Measurements from ENCODE around the gene MCM6.
"Not testable (repeated sequence)": the region's sequence is repeated elsewhere in the genome, so short reads cannot be mapped to it uniquely, and the experiment has no call there.

MCM6 gene

DNA sequence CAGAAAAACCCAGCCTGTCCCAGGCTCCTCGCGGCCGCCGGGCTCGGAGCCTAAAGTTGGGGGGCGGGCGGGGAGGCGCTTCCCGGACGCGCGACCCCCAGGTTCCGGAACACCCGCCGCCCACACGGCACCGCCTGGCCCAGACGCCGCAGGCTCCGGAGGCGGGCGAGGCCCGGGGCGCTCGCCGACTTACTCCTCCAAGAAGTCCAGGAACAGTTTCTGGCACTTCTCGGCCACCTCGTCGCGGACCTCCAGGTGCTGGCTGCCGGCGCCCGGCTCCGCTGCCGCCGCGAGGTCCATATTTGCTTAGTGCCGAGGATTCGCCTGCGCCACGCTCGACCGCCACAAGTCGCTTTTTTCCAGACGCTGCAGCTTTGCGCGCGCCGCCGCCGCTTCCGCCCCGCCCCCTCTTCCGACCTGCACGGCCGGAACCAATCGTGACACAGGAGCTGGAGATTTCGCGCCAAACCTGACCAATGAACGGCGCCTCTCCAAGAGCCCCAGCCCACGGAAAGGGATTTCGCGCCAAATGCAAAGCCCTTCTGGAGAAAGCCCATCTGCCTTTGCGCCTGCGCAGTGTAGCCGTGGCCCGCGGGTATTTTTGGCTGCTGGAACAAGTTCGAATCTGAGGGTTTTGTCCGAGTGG lies at the start of gene MCM6:
TSS of gene MCM6 (minus strand) at position 378 of the 646 bp plus-strand sequence. CDS start at position 300, 78 bp downstream.
- peak; percentile 95 for DNase-seq (ENCODE audit: low spot score)
- FAIRE-seq: peak; percentile 89

DNA sequence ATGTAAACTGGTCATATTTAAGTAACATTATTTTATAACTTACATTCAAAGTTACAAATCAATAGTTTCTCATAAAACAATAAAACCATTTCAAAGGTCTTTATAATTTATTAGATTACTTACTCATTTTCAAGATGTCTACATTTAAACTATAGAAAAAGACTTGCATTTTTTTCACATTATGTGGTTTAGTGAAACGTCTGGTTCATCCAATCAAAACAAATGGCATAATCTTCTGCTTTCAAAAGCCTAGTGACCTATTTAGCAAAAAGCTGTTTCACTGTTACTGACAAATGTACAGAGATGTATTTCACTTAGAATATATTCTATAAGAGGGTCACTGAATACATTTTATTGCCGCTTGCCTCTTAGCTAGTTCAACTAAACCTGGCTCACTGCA lies 49.3 kb upstream of the MCM6 start:
- peak; percentile 45 for FAIRE-seq
- DNase-seq (ENCODE audit: low spot score): no peak

DNA sequence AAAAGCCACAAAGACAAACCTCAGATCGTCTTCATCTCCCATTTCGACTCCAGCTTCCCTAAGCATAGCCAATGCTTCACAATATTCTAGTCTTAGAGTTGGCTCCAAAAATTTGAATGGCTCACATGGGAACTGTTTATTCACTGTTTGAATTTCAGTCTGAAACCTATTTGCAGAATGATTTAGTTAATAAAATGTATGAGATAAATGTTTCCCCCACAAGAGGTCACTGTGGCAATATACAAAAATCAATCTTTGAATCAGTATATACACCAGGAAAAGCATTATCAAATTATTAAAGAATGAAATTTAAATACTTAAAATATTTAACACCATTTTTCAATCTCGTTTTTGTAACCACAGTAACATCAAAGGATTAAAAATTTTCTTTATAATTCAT lies 40.0 kb upstream of the MCM6 start:
- DNase-seq (ENCODE audit: low spot score) (peak; percentile 10), FAIRE-seq (peak; percentile 85)

DNA sequence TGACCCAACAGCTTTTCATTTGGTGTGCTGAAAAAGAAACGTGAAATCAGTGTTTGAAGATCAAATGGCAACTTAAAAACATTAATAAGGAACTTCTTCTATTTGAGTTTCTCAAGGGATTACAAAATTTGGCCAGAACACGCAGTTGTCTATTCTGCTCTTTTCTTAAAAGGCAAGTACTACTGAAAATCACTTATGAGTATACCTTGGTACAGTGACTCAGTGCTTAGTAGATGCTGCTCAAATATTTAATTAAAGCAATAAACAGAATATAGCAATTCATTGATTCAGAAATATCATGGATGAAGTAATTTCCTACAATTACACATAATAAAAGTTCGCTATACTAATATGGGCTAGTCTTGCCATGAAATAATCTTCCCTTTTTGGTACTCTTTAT lies 38.2 kb upstream of the MCM6 start:
- no peak for FAIRE-seq
- DNase-seq (ENCODE audit: low spot score): no peak

DNA sequence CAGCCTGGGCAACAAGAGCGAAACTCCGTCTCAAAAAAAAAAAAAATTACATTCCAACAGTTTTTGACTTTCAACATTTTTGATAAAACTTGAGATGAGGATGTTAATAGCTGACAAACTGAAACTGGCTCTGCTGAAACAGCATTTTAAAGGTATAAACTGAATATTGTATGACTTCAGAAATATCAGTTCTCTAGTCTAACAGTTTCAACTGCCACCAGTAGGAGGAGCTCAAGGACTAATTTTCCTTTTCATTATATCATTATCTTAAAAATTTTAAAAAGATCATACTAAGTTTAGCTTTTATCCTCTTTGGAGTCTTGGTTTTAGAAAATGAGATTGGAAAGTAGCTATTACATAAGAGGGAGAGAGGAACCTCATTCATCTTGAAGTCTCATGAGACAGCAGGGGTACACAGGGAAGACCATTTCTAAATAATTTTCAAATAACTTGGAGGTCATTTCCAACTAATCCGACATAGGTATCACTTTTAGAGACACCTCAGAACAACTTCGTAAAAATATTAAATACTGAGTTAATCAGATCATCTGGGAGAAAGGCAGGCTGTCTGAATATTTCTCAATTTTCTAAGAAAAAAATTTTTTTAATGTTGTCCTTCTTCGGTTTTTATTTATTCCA lies 37.6 kb upstream of the MCM6 start:
- FAIRE-seq: peak; percentile 82
- DNase-seq (ENCODE audit: low spot score): peak; percentile 36

DNA sequence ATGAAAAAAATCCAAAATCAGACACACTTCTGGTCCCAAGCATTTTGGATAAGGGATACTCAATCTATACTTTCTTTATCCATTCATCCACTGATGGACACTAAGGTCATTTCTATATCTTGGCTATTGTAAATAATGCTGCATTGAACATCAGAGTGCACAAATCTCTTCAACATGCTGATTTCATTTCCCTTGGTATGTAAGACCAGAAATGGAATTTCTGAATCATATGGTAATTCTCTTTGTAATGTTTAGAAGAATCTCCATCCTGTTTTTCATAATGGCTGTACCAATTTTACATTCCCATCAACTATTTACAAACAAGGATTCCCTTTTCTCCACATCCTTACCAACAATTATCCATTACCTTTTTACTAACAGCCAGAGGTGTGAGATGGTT lies 33.7 kb upstream of the MCM6 start:
- DNase-seq (ENCODE audit: low spot score) (no peak), FAIRE-seq (no peak)

DNA sequence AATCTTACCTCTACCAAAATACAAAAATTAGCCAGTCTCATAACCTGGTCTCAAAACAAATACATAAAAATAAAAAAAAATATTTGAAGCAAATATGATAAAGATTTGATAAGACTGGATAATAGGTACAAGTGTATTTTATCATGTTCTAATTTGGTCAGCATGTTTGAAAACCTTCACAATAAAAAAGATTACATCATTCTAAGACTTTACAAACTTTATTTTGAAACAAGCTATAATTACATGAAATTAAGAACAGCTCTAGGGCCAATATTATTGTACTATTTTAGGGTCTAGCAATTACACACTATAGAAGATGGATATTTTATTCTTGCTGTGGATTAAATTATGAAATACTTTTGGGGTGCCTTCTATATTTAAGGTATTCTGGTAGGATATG lies 29.4 kb upstream of the MCM6 start:
- DNase-seq (ENCODE audit: low spot score) (no peak), FAIRE-seq (no peak)

DNA sequence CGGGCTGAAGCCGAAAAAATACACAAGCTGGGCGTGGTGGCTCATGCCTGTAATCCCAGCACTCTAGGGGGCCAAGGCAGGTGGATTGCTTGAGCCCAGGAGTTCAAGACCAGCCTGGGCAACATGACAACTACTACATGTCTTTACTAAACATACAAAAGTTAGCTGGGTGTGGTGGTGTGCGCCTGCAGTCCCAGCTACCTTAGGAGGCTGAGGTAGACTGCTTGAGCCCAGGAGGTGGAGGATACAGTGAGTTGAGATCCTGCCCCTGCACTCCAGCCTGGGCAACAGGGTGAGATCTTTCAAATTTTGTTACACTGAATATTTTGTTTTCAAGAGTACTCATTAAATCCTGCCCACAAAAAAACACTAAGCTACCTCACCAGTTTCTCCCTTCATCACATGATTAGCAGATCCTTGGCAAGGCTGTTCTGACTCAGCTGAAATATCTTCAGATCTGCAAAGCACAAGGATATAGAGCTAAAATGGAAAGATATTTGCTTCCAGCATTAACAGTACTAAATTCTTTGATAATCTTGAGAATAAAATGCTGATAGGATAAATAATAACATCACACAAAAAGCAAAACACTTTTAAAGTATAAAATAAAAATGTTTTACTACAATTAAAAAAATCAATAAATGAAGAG lies 28.2 kb upstream of the MCM6 start:
- peak; percentile 51 for FAIRE-seq
- DNase-seq (ENCODE audit: low spot score): no peak

DNA sequence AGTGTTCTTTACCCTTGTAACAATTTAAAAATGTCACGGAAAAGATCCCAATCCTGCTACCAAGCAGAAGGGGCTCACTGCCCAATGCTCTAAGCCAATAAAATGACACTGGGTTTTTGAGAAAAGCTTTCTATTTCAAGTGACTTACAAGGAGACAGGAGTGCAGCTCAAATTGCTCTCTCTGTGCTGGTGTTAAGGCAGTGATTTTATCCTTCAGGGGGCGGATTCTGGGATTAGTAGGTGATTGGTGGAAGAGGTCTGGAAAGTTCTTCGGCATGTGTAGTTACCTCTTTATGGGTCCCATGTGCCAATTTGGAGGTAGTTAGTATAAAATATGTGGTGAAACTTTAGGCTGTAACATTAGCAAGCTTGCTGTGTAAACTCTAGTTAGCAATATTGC lies 27.4 kb upstream of the MCM6 start:
- no peak for FAIRE-seq
- DNase-seq (ENCODE audit: low spot score): no peak

DNA sequence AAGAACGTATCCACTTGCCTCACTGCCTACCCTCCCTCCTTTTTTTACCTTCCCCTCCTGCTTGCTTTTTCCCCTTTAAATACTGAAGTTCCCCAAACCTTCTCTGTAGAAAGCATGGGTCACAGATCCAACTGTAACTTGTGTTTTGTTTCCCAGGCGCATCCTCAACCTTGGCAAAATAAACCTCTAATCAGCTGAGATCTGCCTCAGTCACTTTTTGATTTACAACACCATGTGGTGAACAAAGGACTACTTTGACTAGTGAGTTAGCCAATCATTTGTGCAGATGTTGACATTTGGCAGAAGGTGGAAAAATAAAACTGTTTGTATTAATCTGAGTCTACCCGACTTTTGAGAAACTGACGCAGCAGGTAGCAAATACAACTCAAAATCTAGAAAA lies 23.3 kb upstream of the MCM6 start:
- DNase-seq (ENCODE audit: low spot score) (no peak), FAIRE-seq (no peak)

DNA sequence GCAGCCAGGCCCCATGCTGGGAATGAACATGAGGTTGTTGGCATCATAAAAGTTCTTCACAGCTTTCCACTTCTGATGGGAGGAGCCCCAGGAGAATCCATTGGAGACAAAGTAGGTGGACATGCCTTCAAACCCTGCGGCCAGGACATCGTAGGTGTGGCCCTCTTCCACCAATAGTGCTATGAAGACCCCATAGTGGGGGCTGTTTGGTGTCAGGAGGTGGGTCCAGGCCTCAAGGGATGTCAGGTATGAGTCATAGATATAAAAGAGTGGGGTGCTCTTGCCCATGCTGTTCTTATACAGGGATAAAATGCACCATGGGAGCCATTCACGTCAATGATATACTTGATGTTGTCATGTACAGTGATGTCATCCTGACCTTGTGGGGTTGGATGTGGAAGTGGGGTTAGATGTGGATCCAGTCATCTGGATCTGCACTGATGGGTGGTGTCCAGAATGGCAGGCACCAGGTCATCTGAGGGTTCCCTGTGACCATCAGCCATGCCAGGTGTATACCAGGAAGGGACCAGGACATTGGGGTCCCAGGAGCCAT lies 22.1 kb upstream of the MCM6 start:
- FAIRE-seq (no peak), DNase-seq (ENCODE audit: low spot score) (no peak)

DNA sequence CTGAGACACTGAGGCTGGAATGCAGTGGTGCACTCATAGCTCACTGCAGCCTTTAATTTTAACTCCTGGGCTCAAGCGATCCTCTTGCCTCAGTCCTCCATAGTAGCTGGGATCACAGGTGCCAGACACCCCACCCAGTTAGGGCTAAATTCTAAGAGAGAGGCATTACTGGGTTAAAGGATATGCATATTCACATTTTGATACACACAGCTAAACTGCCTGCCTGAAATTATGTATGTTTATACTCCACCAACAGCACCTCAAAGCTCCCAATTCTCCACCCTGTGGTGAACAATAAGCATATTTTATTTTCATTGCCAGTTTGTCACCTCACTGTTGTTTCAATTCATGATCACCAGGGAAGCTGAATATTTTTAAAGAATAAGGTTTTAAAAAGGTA lies 18.7 kb upstream of the MCM6 start:
- no peak for DNase-seq (ENCODE audit: low spot score)
- no peak for FAIRE-seq

DNA sequence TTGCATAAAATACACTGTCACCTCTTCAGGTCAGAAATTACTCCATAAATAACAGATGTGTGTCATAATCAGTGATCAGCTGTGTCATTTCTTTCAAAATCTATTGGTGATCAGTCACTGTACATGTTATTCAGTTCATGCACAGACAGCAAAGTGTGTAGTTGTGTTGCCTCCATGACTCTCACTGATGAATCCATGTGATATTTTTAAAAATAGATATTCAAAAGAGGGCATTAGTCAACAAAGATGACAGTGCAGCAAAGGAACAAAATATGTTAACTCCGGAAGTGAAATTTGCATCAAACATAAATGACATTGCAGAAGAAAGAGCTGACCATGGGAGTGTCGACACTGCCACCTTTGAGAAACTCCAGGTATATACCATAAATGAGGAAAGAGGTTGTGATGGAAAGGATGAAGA lies 17.1 kb upstream of the MCM6 start:
- FAIRE-seq (no peak), DNase-seq (ENCODE audit: low spot score) (no peak)

DNA sequence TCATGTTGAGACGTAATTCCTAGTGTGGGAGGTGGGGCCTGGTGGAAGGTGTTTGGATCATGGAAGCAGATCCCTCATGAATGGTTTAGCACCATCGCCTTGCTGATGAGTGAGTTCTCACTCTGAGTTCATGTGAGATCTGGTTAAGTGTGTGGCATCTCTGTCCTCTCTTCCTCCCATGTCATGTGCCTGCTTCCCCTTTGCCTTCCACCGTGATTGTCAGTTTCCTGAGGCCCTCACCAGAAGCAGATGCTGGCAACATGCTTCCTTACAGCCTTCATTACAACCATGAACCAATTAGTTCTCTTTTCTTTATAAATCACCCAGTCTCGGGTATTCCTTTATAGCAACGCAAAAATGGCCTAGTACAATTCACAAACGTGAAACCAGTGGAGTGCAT lies 14.6 kb upstream of the MCM6 start:
- DNase-seq (ENCODE audit: low spot score) (no peak), FAIRE-seq (no peak)

DNA sequence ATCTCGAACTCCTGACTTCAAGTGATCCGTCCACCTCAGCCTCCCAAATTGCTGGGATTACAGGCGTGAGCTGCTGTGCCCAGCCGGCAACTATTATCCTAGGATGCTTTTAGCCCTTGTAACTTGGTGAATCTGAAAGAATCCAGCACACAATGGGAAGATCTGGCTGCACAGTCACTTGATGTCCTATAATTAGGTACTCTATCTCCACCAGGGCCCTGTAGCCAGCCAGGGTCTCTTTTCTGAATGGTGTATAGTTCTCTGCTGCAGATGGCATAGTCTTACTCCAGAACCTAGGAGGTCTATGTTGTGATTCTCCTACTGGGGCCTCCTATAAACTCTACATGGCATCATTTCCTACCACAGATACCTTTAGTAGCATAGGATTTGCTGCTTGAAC lies 13.9 kb upstream of the MCM6 start:
- FAIRE-seq (no peak), DNase-seq (ENCODE audit: low spot score) (no peak)

DNA sequence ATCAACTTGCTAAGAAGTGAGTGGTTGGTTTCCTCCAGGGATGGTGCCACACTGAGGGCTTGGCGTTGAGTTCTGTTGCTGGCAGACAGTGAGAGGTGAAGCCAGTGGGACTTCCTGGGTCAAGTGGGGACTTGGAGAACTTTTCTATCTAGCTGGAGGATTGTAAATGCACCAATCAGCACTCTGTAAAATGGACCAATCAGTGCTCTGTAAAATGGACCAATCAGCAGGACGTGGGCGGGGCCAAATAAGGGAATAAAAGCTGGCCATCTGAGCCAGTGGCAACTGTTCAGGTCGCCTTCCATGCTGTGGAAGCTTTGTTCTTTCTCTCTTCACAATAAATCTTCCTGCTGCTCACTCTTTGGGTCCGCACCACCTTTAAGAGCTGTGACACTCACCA lies 12.3 kb upstream of the MCM6 start:
- not testable (repeated sequence) for DNase-seq (ENCODE audit: low spot score); FAIRE-seq

DNA sequence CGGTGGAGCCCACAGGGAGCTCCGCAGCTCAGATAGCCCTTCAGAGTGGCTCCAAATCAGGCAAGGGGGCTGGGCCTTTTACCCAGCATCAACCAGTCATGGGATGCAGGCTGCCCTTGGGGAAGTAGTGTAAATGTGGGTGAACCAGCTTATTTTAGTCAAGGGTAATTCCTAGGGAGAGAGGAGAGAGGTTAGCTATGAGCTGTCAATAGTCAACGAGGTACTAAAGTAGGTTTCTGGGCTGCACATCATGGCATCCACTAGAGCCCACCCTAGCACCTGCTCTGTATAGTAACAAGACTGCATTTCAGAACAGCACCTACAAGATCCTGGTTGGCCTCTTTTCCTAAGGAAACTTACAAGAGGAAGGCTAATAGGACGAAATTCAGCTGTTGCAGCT lies 9.5 kb upstream of the MCM6 start:
- no peak for FAIRE-seq
- DNase-seq (ENCODE audit: low spot score): no peak

DNA sequence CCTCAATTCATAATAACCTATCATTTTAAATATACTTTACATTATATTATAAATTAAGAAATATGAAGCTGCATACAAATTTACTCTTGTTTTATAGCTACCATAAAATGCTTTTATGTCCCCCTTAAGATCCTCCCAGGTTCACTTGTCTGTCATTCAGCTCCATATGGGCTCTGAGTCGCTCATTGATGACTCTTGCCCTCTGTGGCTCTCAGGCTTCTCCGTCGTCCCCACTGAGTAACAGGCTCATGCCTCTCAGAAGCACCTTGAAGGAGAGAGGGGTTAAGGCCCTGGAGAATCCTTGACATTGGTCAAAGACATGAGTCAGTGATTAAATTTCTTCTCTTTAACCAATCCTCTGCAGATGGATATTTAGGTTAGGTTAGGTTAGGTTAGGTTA lies 6.2 kb upstream of the MCM6 start:
- FAIRE-seq: no peak
- DNase-seq (ENCODE audit: low spot score): no peak

DNA sequence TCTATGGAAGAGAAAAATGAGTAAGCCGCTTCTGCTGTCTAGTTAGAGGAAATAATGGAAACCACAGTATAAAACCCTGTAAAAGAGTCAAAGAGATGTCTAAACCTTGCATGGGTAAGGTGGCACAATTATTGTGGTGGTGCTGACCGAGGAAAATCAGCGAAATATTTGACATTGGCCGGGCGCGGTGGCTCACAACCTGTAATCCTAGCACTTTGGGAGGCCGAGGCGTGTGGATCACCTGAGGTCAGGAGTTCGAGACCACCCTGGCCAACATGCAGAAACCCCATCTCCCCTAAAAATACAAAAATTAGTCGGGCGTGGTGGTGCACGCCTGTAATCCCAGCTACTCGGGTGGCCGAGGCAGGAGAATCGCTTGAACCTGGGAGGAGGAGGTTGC lies 527 bp upstream of the MCM6 start:
- DNase-seq (ENCODE audit: low spot score); FAIRE-seq: not testable (repeated sequence)

DNA sequence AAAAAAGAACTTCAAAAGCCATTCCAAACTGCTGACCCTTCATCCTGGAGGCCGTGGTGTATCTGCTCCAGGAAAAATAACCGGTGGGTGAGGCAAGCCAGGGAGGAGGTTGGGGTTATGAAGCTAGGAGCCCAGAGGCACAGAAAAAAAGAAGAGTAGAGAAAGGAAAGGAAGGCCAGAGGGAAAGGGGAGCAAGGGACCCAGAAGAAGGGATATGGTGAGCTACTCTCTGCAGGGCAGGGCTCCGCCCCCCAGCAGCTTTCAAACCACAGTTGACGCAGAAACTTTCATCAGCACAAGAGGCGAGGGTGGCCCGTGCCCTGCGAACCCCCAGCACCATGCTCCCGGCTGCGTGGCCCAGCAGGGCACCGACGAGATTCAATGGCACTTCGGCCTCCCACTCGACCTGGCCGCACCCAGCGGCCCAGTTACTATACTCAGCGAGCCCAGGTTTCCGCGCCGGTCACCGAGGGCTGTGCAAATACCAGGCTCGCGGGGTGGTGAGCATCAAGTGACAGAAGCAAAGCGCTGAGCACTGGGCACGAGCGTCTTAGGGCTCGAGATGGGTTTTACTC lies 665 bp downstream of the MCM6 start:
- DNase-seq (ENCODE audit: low spot score): no peak
- FAIRE-seq: no peak

DNA sequence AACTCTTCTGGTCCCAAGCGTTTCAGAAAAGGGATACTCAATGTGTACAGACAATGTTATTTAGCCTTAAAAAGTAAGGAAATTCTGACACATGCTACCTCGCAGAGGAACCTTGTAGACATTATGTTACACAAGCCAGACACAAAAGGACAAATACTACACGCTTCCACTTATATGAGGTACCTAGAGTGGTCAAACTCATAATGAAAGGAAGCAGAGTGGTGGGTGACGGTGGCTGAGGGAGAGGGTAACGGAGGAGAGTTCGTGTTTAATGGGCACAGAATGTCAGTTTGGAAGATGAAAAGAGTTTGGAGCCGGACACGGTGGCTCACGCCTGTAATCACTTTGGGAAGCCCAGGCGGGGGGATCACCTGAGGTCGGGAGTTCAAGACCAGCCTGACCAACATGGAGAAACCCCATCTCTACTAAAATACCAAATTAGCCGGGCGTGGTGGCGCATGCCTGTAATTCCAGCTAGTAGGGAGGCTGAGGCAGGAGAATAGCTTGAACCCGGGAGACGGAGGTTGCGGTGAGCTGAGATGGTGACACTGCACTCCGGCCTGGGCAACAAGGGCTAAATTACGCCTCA lies 1.4 kb downstream of the MCM6 start:
- DNase-seq (ENCODE audit: low spot score) (no peak), FAIRE-seq (no peak)

DNA sequence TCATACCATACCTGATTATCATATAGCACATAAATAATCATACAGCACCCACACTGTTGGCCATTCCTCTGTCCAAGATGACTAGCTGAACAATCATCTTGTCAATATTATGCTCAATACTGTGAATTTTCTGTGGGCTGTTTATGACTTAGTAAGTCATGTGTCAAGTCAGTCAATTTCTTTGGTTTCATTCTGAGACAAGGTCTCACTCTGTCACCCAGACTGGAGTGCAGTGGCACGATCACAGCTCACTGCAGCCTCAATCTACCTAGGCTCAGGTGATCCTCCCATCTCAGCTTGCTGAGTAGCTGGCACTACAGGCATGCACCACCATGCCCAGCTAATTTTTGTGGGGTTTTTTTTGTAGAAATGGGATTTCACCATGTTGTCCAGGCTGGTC lies 5.7 kb downstream of the MCM6 start:
- DNase-seq (ENCODE audit: low spot score) (no peak), FAIRE-seq (no peak)
